Ovary (tissue), 9 donors: ENCODE results near the gene MOV10. TPM values are rescaled to one million over a fixed set of nuclear protein-coding genes. Genes with fewer than 3 reads are reported as not detected.

Experiments used
- DNase-seq, 5 donors: peaks; one replicate each; pipeline ENCODE4 v3.0.0-alpha.2; 2019 to 2020
- H3K27ac ChIP-seq, 2 donors: fragments of 200-600 bp; one replicate each; pipeline versions ENCODE4 v1.5.1 to v1.8.0; 2019 to 2022
- H3K27me3 ChIP-seq: fragments of 200-600 bp; one replicate; pipeline ENCODE4 v1.8.0; 2022
- H3K36me3 ChIP-seq: fragments of 200-600 bp; sonication (generic); one replicate; pipeline ENCODE4 v1.5.1; 2019
- H3K4me1 ChIP-seq: one replicate; pipeline ENCODE4 v1.8.1; 2013; ENCODE audit warnings: mild to moderate bottlenecking, moderate library complexity; ENCODE audit not compliant: insufficient read depth
- H3K4me3 ChIP-seq: fragments of 200-600 bp; sonication (generic); one replicate; pipeline ENCODE4 v1.5.1; 2017
- H3K9me3 ChIP-seq, 2 donors: fragments of 200-600 bp in 1 of 2; sonication (generic) in 1 of 2; one replicate each; pipeline versions ENCODE4 v1.5.1 to v1.8.1; 2013 to 2019; ENCODE audit warnings: mild to moderate bottlenecking in 1 of 2, moderate library complexity in 1 of 2
- CTCF ChIP-seq, 3 donors: fragments of 450-650 bp in 2 of 3; fragments of 200-600 bp in 1 of 3; IDR thresholded peaks; one replicate each; pipeline versions ENCODE4 v1.5.1 to v1.8.0; 2016 to 2022; ENCODE audit warnings: antibody characterized with exemption in 3 of 3, mild to moderate bottlenecking in 1 of 3
- EP300 ChIP-seq: sonication (generic); formaldehyde crosslinking; IDR thresholded peaks from one replicate; pipeline ENCODE4 v1.6.1; 2017; ENCODE audit warnings: antibody characterized with exemption
- POLR2A ChIP-seq: fragments of 450-650 bp; IDR thresholded peaks from one replicate; pipeline ENCODE4 v1.6.1; 2017; ENCODE audit warnings: antibody characterized with exemption, mild to moderate bottlenecking, moderate library complexity
- WGBS, 3 donors: extraction: QIAGEN DNeasy Blood & Tissue Kit in 1 of 3; methylation state at CpG; one replicate each; pipeline versions ENCODE4 v1.1.5 to v1.1.7; 2013 to 2017; 5-methylcytosine and 5-hydroxymethylcytosine counted together
- intact Hi-C, 4 donors: fragments of 100-400 bp; cut with DNase I; formaldehyde crosslinking; loops; one replicate each; pipeline versions ENCODE4 v1.11.0 to v1.15.1; 2022 to 2023
- polyA plus RNA-seq, 2 donors: library from polyadenylated mRNA; stranded (reverse); fragments of 200-250 nt in 1 of 2; fragments of 350-450 nt in 1 of 2; fragmentation: Illumina TruSeq in 1 of 2; extraction: RNeasy Lipid Tissue Mini Kit (QIAGEN cat#74804) in 1 of 2; gene quantifications; one replicate each; pipeline ENCODE4 v1.2.3, GENCODE V29; 2013 to 2014
- total RNA-seq, 7 donors: library from RNA; depleted of rRNA in 2 of 7; stranded (reverse); fragments of >200 nt in 2 of 7; fragmentation: NEBNext Ultra II Directional in 3 of 7; extraction: Animal tissue kit (Norgen Biotek cat#: 25700) in 3 of 7; gene quantifications; one replicate each; pipeline versions ENCODE4 v1.1.0 to v1.2.4, GENCODE V29; 2016 to 2023
- donor health status: DM: no; HTN: no; CAD: no; lungs with moderate emphysema.
- donor health status: DM: no; HTN: no; CAD: no.
- donor health status: Bipolar disorder and iron deficiency.
- donor health status: DM: yes; HTN: yes; CAD: no.
- donor health status: DM: no; HTN: no; CAD: no.
- donor health status: DM: yes; HTN: yes; CAD: no.

Gene MOV10
- total and polyA plus RNA-seq, 9 donors, result 31.7 to 66.3 (median 50.2) TPM

GRCh38 chr1:112643080-112643479 is 31.4 kb upstream of the MOV10 start:
- H3K4me1 ChIP-seq, result no peaks in the 10 kb centered on the region
- WGBS, 3 donors, result 79 to 85% (median 82%) methylated on average over 2 of the region's 2 CpGs
- TF ChIP-seq EP300, result no peak
- TF ChIP-seq CTCF (IDR thresholded peaks at IDR 0.05), result no peak
- no peak for TF ChIP-seq POLR2A
- H3K4me3 ChIP-seq, result no peak overlapping the region
- no peaks in the 10 kb centered on the region for H3K27me3 ChIP-seq
- H3K9me3 ChIP-seq, result no peaks in the 10 kb centered on the region
- DNase-seq, result no peak
- intact Hi-C loops, result no loop called here
- H3K27ac ChIP-seq, result no peak overlapping the region
- no peaks in the 10 kb centered on the region for H3K36me3 ChIP-seq

GRCh38 chr1:112646225-112646624 is 28.2 kb upstream of the MOV10 start:
- no peaks in the 10 kb centered on the region for H3K9me3 ChIP-seq
- no peak overlapping the region for H3K27ac ChIP-seq
- H3K4me3 ChIP-seq, result no peak overlapping the region
- no peaks in the 10 kb centered on the region for H3K36me3 ChIP-seq
- no peak for DNase-seq
- no peak for TF ChIP-seq CTCF (IDR thresholded peaks at IDR 0.05)
- TF ChIP-seq POLR2A, result no peak
- TF ChIP-seq EP300, result no peak
- no peaks in the 10 kb centered on the region for H3K27me3 ChIP-seq
- intact Hi-C loops, result no loop called here
- 93 to 97% (median 94%) methylated on average over 4 of the region's 4 CpGs for WGBS, 3 donors
- no peaks in the 10 kb centered on the region for H3K4me1 ChIP-seq

- no peak for DNase-seq
- TF ChIP-seq CTCF (IDR thresholded peaks at IDR 0.05) (no peak), POLR2A (no peak), EP300 (no peak)
- intact Hi-C loops, result no loop called here
- H3K27ac ChIP-seq, result no peak overlapping the region
- H3K4me3 ChIP-seq, result no peak overlapping the region
- H3K4me1 ChIP-seq, result no peaks in the 10 kb centered on the region
- no peaks in the 10 kb centered on the region for H3K36me3 ChIP-seq
- WGBS, 3 donors, result 95 to 100% (median 98%) methylated on average over 1 of the region's 1 CpG
- H3K27me3 ChIP-seq, result no peaks in the 10 kb centered on the region
- H3K9me3 ChIP-seq, result no peaks in the 10 kb centered on the region
Measured at GRCh38 chr1:112651205-112651604, 23.3 kb upstream of the MOV10 start.

GRCh38 chr1:112665857-112666256 is 8.6 kb upstream of the MOV10 start:
- Histone ChIP-seq H3K9me3 (no peaks in the 10 kb centered on the region), H3K4me3 (no peak overlapping the region), H3K36me3 (no peaks in the 10 kb centered on the region), H3K27me3 (no peaks in the 10 kb centered on the region), H3K4me1 (no peaks in the 10 kb centered on the region), H3K27ac (no peak overlapping the region)
- WGBS, 3 donors, result 81 to 87% (median 84%) methylated on average over 3 of the region's 3 CpGs
- no peak for DNase-seq
- TF ChIP-seq POLR2A, result no peak
- TF ChIP-seq CTCF (IDR thresholded peaks at IDR 0.05), result no peak
- no peak for TF ChIP-seq EP300
- intact Hi-C loops, result no loop called here

- no peaks in the 10 kb centered on the region for H3K9me3 ChIP-seq
- H3K27me3 ChIP-seq, result no peaks in the 10 kb centered on the region
- H3K27ac ChIP-seq, result no peak overlapping the region
- TF ChIP-seq POLR2A (no peak), EP300 (no peak), CTCF (IDR thresholded peaks at IDR 0.05) (no peak)
- no peaks in the 10 kb centered on the region for H3K4me1 ChIP-seq
- no peaks in the 10 kb centered on the region for H3K36me3 ChIP-seq
- WGBS, 3 donors, result 82 to 94% (median 90%) methylated on average over 2 of the region's 2 CpGs
- no peak overlapping the region for H3K4me3 ChIP-seq
- intact Hi-C loops, result no loop called here
- DNase-seq, result no peak
Measured at GRCh38 chr1:112666946-112667345, 7.5 kb upstream of the MOV10 start.
